ENCODE measurements around the gene IL1RL1. TPM values are rescaled to one million over a fixed set of nuclear protein-coding genes. Genes with fewer than 3 reads are reported as not detected.

The IL1RL1 gene
- total RNA-seq, 2 donors from 2014 or later = 1.3 to 3.4 TPM

GRCh38 chr2:102337481-102338386 lies 26.4 kb downstream of the IL1RL1 start:
- no peaks in the 10 kb centered on the region for H3K36me3 ChIP-seq
- no peak overlapping the region for H3K27ac ChIP-seq
- H3K4me3 ChIP-seq = no peak overlapping the region
- 89% methylated on average over 3 of the region's 3 CpGs for WGBS
- no peak for TF ChIP-seq POLR2AphosphoS5 (IDR thresholded peaks at IDR 0.05)
- TF ChIP-seq POLR2A (IDR thresholded peaks at IDR 0.05) = no peak
- no peak for TF ChIP-seq CTCF (IDR thresholded peaks at IDR 0.05)
- no peak for DNase-seq (ENCODE audit: low spot score)
- peaks cover 4% of the 10 kb centered on the region for H3K4me1 ChIP-seq (replicated peaks)
- no peaks in the 10 kb centered on the region for H3K27me3 ChIP-seq (replicated peaks; ENCODE audit: insufficient read depth)
- no peaks in the 10 kb centered on the region for H3K9me3 ChIP-seq
- intact Hi-C loops (cut with DNase I) = no loop called here

GRCh38 chr2:102340778-102341177 lies 29.4 kb downstream of the IL1RL1 start:
- intact Hi-C loops (cut with DNase I) = no loop called here
- Histone ChIP-seq H3K27me3 (replicated peaks; ENCODE audit: insufficient read depth) (no peaks in the 10 kb centered on the region), H3K4me1 (replicated peaks) (peaks cover 10% of the 10 kb centered on the region), H3K9me3 (no peaks in the 10 kb centered on the region), H3K36me3 (no peaks in the 10 kb centered on the region), H3K27ac (no peak overlapping the region), H3K4me3 (no peak overlapping the region)
- WGBS = 92% methylated on average over 7 of the region's 7 CpGs
- no peak for DNase-seq (ENCODE audit: low spot score)
- TF ChIP-seq CTCF (IDR thresholded peaks at IDR 0.05) = no peak

DNA sequence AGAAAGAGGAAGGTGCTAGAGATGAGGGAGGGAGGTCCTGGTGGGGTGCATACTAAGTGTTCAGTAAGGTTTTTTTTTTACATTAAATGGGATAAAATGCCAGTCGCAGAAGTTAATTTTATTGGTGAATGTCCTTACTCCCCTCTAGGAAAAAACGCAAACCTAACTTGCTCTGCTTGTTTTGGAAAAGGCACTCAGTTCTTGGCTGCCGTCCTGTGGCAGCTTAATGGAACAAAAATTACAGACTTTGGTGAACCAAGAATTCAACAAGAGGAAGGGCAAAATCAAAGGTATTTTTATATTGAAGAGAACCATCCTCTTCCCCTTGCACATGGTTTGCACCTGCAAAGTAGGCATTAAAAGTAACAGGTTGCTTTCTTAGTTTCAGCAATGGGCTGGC lies 31.5 kb downstream of the IL1RL1 start:
- intact Hi-C loops (cut with DNase I) = no loop called here
- Histone ChIP-seq H3K4me1 (replicated peaks) (peaks cover 10% of the 10 kb centered on the region), H3K27ac (no peak overlapping the region), H3K9me3 (no peaks in the 10 kb centered on the region), H3K27me3 (replicated peaks; ENCODE audit: insufficient read depth) (no peaks in the 10 kb centered on the region), H3K36me3 (no peaks in the 10 kb centered on the region), H3K4me3 (no peak overlapping the region)
- TF ChIP-seq POLR2AphosphoS5 (IDR thresholded peaks at IDR 0.05) = peak; percentile 54
- peak in 1 of 4 experiments; percentile 16 for TF ChIP-seq CTCF (IDR thresholded peaks at IDR 0.05)
- TF ChIP-seq POLR2A (IDR thresholded peaks at IDR 0.05) = no peak
- DNase-seq (ENCODE audit: low spot score) = peak; percentile 44
- 16% methylated on average over 3 of the region's 3 CpGs for WGBS

DNA sequence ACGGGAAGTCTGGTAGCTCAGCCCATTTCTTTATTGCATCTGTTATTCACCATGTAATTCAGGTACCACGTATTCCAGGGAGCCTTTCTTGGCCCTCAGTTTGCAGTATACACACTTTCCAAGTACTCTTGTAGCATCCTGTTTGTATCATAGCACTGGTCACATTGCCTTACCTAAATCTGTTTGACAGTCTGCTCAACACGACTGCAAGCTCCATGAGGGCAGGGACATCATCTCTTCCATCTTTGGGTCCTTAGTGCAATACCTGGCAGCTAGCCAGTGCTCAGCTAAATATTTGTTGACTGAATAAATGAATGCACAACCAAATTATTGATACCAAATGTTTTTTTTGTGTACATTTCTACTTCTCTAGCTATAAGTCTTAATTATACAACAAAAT lies 33.0 kb downstream of the IL1RL1 start:
- Histone ChIP-seq H3K27me3 (replicated peaks; ENCODE audit: insufficient read depth) (no peaks in the 10 kb centered on the region), H3K27ac (no peak overlapping the region), H3K9me3 (no peaks in the 10 kb centered on the region), H3K4me1 (replicated peaks) (peaks cover 10% of the 10 kb centered on the region), H3K36me3 (no peaks in the 10 kb centered on the region), H3K4me3 (no peak overlapping the region)
- intact Hi-C loops (cut with DNase I) = no loop called here
- TF ChIP-seq CTCF (IDR thresholded peaks at IDR 0.05) (no peak), POLR2AphosphoS5 (IDR thresholded peaks at IDR 0.05) (no peak), POLR2A (IDR thresholded peaks at IDR 0.05) (no peak)
- WGBS = 91% methylated on average over 3 of the region's 3 CpGs
- no peak for DNase-seq (ENCODE audit: low spot score)
